Suprapubic skin (tissue), 4 donors: ENCODE results near the gene EME2. TPM values are rescaled to one million over a fixed set of nuclear protein-coding genes. Genes with fewer than 3 reads are reported as not detected.
A peak's percentile ranks its signal among the peaks of the same experiment; 100 is the strongest.

Experiments used
- DNase-seq, 2 donors: peaks; one replicate each; pipeline ENCODE4 v3.0.0-alpha.2; 2019; ENCODE audit warnings: low spot score in 2 of 2
- H3K27ac ChIP-seq: fragments of 200-600 bp; sonication (generic); one replicate; pipeline ENCODE4 v1.5.1; 2019
- H3K27me3 ChIP-seq: fragments of 200-600 bp; sonication (generic); one replicate; pipeline ENCODE4 v1.5.1; 2019
- H3K36me3 ChIP-seq: fragments of 200-600 bp; sonication (generic); one replicate; pipeline ENCODE4 v1.5.1; 2019
- H3K4me1 ChIP-seq: fragments of 200-600 bp; sonication (generic); one replicate; pipeline ENCODE4 v1.5.1; 2019
- H3K4me3 ChIP-seq: fragments of 200-600 bp; sonication (generic); one replicate; pipeline ENCODE4 v1.5.1; 2019; ENCODE audit warnings: mild to moderate bottlenecking
- H3K9me3 ChIP-seq: fragments of 200-600 bp; sonication (generic); one replicate; pipeline ENCODE4 v1.5.1; 2019
- CTCF ChIP-seq, 2 donors: fragments of 200-600 bp in 1 of 2; fragments of 450-650 bp in 1 of 2; sonication (generic) in 1 of 2; IDR thresholded peaks; one replicate each; pipeline ENCODE4 v1.5.1; 2016 to 2019; ENCODE audit warnings: antibody characterized with exemption in 2 of 2, mild to moderate bottlenecking in 1 of 2, moderate library complexity in 1 of 2
- EP300 ChIP-seq: sonication (generic); formaldehyde crosslinking; IDR thresholded peaks from one replicate; pipeline ENCODE4 v1.6.1; 2017; ENCODE audit warnings: antibody characterized with exemption
- POLR2A ChIP-seq, 2 donors: fragments of 450-650 bp; IDR thresholded peaks; one replicate each; pipeline ENCODE4 v1.6.1; 2017; ENCODE audit warnings: antibody characterized with exemption in 2 of 2, mild to moderate bottlenecking in 2 of 2, moderate library complexity in 2 of 2
- POLR2AphosphoS5 ChIP-seq, 3 donors: sonication (generic); formaldehyde crosslinking; IDR thresholded peaks; one replicate each; pipeline ENCODE4 v1.6.1; 2017; ENCODE audit warnings: antibody characterized with exemption in 3 of 3
- WGBS: methylation state at CpG from one replicate; pipeline ENCODE4 v1.1.5; 2018; 5-methylcytosine and 5-hydroxymethylcytosine counted together
- total RNA-seq, 4 donors: library from RNA; depleted of rRNA; stranded (reverse); fragments of >200 nt; gene quantifications; one replicate each; pipeline ENCODE4 v1.1.0, GENCODE V29; 2016

EME2 gene
- total RNA-seq, 4 donors from 2014 or later: 9.8 to 26.3 (median 15.1) TPM

- TF ChIP-seq POLR2AphosphoS5 (IDR thresholded peaks at IDR 0.05) (no peak), POLR2A (IDR thresholded peaks at IDR 0.05) (no peak), EP300 (no peak), CTCF (IDR thresholded peaks at IDR 0.05) (no peak)
Observed at GRCh38 chr16:1741553-1742165, 31.0 kb upstream of the EME2 start.

GRCh38 chr16:1743376-1744337 lies 29.0 kb upstream of the EME2 start:
- no peaks in the 10 kb centered on the region for H3K9me3 ChIP-seq
- DNase-seq: no peak
- WGBS: 92% methylated on average over 12 of the region's 32 CpGs
- H3K27me3 ChIP-seq: no peaks in the 10 kb centered on the region
- H3K36me3 ChIP-seq: peaks cover 73% of the 10 kb centered on the region
- TF ChIP-seq POLR2A (IDR thresholded peaks at IDR 0.05) (no peak), EP300 (no peak), POLR2AphosphoS5 (IDR thresholded peaks at IDR 0.05) (no peak), CTCF (IDR thresholded peaks at IDR 0.05) (no peak)
- no peak overlapping the region for H3K27ac ChIP-seq
- no peaks in the 10 kb centered on the region for H3K4me1 ChIP-seq
- no peak overlapping the region for H3K4me3 ChIP-seq

More at GRCh38 chr16:1741553-1742165, 31.0 kb upstream of the EME2 start:
- Histone ChIP-seq H3K4me1 (no peaks in the 10 kb centered on the region), H3K9me3 (no peaks in the 10 kb centered on the region), H3K27ac (no peak overlapping the region), H3K4me3 (no peak overlapping the region), H3K27me3 (no peaks in the 10 kb centered on the region), H3K36me3 (peaks cover 53% of the 10 kb centered on the region)
- no peak for DNase-seq
- no CpG with 5 or more reads among the region's 19 CpGs for WGBS

- Histone ChIP-seq H3K4me1 (no peaks in the 10 kb centered on the region), H3K4me3 (no peak overlapping the region), H3K36me3 (peaks cover 80% of the 10 kb centered on the region), H3K9me3 (no peaks in the 10 kb centered on the region), H3K27me3 (no peaks in the 10 kb centered on the region), H3K27ac (no peak overlapping the region)
- DNase-seq: no peak
- 92% methylated on average over 18 of the region's 24 CpGs for WGBS
- TF ChIP-seq CTCF (IDR thresholded peaks at IDR 0.05): no peak
Observed at GRCh38 chr16:1744338-1744840, 28.2 kb upstream of the EME2 start.

- peak overlapping the region; percentile 36 for H3K27ac ChIP-seq
Observed at GRCh38 chr16:1745181-1745899, 27.3 kb upstream of the EME2 start.

More at GRCh38 chr16:1745181-1745899, 27.3 kb upstream of the EME2 start:
- TF ChIP-seq POLR2A (IDR thresholded peaks at IDR 0.05) (no peak), POLR2AphosphoS5 (IDR thresholded peaks at IDR 0.05) (no peak), CTCF (IDR thresholded peaks at IDR 0.05) (no peak), EP300 (no peak)
- DNase-seq: no peak
- Histone ChIP-seq H3K9me3 (no peaks in the 10 kb centered on the region), H3K36me3 (peaks cover 89% of the 10 kb centered on the region), H3K27me3 (no peaks in the 10 kb centered on the region), H3K4me1 (no peaks in the 10 kb centered on the region), H3K4me3 (no peak overlapping the region)
- WGBS: 91% methylated on average over 20 of the region's 25 CpGs
